HG03045 (cell line): ENCODE data around the gene FHAD1.
"Not testable (repeated sequence)": the region's sequence is repeated elsewhere in the genome, so short reads cannot be mapped to it uniquely, and the experiment has no call there.

Source experiments
- ATAC-seq: cut with Tn5 transposase; IDR thresholded peaks from one replicate; pipeline ENCODE4 v1.9.1; 2021; ENCODE audit warnings: mild to moderate bottlenecking, moderate library complexity; ENCODE audit not compliant: unreplicated experiment

Gene FHAD1

DNA sequence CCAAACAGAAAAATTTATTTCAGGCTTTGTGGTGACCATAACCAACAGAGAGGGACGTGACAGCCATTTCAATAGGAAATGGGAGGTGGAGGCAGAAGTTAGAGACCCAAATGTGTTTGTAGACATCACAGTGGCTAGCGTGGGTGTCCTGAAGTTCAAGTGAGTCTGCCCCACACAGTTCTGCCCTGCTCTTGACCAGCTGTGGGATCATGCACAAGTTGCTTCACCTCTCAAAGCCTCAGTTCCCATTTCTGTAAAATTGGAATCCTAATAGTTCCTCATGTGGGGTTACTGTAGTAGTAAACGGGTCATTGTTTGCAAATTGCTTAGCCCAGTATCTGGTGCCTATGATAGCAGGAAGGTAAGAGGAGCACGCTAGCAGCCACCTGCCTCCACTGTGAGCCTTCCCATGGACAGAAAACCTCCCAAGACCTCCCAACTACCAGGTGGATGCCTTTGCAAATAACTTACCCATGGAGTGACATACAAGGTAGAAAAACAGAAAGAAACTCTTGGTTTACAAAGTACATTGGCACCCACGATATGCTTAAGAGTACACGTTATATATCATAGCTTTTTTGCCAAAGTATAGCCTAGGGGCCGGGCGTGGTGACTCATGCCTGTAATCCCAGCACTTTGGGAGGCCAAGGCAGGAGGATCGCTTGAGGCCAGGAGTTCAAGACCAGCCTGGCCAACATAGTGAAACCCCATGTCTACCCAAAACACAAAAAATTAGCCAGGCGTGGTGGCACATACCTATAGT lies 29.1 kb downstream of the FHAD1 start:
- no peak for ATAC-seq

DNA sequence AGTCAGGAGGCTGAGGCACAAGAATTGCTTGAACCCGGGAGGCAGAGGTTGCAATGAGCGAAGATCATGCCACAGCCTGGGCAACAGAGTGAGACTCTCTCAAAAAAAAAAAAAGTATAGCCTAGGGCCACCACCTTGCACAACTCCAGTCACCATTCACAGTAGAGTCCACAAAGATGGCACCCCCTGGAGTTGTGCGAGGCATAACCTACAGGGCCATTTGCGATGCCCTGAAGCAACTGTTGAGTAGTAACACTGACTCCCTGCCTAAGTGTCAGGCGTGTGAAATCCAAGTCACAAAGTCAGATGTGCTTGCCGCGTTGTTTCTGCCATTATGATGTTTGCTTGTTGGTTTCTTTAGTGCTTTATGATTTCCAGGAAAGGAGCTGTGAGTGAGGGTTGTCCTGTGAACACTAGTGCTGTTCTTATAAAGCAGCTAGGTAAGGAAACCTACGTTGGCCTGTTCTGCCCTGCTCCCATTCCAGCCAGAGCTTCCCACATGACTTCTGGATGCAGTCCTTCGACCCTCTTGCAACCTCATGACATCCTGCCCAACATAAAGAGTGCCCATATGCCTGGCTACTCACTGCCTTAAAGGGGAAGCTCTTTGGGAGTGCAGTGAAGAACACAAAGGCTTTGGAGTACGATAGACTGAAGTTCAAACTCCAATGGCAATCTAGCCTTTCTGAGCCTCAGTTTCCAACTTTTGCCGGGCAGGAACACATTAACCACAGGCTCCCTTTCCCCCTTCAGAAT lies 29.8 kb downstream of the FHAD1 start:
- no peak for ATAC-seq

DNA sequence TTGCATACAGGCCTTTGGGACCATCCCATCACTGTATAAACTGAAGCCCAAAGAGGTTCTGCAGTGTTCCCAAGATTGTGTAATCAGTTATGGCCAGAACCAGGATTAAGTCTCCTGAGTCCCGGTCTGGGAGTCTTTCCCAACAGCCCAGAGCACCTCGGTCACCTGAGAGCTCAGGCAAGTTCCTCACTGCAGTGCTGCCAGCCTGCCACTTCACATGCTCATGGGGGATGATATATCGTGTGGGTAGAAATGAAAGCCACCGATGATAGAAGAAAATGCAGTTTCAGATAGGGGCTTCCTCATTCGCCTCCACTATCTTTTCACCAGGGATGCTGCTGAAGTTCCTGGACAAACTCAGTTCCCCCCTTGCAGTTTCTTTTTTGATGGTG lies 30.4 kb downstream of the FHAD1 start:
- ATAC-seq: no peak

DNA sequence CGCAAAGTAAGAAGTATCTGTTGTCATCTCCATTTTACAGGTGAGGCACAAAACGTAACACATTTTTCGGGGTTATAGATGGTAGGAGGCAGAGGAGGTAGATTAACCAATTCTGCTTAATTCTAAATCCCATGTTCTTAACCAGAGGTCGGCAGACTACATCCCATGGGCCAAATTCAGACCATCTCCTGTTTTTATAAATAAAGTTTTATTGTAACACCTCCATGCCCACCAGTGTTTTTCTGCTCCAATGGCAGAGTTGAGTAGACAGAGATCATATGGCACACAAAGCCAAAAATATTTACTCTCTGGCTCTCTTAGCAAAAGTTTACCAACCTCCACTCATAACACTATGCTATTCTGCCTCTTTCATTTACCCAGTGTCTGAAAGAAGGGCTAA lies 30.9 kb downstream of the FHAD1 start:
- no peak for ATAC-seq

DNA sequence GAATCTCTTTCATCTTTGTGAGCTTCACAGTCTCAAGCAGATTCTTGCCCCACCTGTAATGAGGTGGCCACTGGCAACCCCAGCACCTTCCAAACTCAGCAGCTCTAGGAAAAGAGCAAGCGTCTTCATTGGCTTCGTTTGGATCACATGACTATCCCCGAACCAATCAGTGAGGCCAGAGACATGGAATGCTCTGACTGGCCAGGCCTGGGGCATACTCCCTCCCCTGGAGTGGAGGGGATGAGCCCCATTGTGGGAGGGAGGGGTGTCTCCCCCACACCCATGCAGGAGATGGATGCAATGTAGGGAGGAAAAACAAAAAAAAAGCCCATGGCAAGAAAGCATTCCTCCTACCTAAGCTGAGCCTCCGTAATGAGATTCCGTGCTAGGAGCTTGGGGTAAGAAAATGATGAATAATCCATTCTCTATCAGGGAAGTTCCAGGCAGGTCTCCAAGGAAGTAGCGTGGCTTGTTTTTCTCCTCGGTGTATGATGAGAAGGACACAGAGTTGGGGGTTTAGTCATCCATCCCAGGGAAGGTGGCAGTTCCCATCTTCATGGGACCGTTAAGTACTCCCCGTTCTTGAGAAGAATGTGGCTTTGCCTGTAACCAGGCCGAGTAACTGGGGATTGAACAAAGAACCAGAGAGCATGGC lies 32.7 kb downstream of the FHAD1 start:
- no peak for ATAC-seq

DNA sequence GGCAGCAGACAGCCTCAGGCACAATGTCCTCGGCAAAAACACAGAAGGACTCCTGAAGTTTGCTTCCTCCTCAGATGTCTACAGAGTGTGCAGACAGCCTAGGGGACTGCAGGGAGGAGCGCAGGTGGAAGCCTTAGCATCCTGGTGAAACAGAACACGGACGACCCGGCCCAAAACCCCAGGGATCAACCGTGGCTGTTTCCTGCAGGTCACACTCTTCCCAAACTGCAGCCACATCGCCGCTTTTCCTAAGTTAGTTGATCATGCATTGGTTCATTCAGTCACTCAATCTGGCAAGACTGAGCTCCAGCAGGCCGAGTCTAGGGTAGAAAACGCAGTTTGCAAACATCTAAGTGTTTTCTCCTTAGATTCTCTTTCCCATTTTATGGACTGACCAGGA lies 33.4 kb downstream of the FHAD1 start:
- ATAC-seq: no peak

DNA sequence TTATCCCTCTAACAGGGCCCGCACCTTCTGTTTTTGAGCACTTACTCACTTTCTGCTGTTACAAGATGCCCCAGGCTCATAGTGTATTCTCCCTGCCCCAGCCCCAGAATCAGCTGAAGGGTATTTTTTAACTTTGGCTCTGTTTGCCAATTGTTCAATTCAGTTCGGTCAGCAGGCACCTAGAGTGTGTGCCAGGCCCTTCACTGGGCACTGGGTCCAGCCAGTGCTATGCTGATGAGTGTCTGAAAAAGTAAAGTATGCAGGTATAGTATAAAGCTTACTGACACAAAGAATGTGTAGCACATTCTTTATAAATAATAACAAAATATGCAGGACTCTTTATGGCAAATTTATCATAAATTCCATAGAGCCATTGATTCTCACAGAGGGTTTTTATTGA lies 35.0 kb downstream of the FHAD1 start:
- no peak for ATAC-seq

DNA sequence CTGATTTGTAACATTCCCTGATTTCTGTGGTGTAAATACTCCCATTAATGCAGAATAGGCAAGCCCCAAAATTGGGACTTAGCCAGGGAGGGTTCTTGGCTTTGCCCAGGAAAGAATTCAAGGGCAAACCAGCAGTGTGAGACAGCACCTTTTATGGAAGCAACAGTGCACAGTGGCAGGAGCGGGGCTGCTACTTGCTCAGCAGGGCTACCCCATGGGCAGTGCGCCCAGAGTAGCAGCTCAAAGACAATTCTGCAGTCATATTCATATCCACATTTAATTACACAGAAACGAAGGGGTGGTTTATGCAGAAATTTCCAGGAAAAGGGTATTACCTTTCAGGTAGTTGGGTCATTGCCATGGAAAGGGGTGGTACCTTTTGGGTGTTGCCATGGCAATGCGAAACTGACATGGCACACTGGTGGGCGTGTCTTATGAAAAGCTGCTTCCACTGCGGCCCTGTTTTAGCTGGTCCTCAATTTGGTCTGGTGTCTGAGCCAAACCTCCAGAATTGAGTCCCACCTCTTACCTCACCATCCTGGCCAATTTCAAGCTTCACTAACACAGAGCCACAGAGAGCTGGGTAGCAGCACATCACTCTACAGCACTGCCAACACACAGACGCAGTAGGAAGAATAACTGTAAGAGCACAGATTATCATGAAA lies 35.9 kb downstream of the FHAD1 start:
- no peak for ATAC-seq

DNA sequence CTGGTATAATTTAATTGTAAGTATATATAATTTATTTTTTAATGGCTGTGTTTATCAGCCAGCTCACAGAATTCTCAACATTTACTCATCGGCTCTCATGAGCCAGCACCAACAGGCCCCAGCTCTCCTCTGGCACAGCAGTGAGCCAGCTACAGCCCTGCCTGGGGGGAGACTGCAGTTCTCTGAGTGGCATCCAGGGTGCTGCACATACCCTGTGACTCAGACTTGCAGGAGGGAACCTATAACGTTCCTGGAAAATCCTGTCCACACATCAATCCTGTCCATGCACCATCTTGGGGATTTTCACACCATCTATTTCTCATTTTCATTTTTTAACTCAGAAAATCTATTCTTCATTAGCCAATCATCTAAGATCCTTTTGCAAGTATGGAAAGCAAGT lies 36.5 kb downstream of the FHAD1 start:
- ATAC-seq: no peak

DNA sequence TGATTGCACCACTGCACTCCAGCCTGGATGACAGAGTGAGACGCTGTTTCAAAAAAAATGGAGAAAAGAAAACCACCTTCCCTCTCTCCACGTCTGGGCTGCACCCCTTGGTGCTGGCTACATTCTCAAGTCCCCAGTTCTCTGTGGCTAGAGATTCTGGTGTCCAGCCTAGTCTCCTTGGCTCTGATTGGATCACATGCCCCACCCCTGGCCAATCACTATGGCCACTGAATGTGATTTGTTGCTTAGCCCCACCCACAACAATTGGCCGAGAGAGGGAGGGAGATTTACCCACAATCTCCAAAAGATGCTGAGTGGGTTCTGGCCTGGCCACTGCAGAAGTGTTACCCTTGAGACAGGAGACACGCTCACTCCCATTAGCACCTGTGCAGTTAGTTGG lies 39.4 kb downstream of the FHAD1 start:
- no peak for ATAC-seq

DNA sequence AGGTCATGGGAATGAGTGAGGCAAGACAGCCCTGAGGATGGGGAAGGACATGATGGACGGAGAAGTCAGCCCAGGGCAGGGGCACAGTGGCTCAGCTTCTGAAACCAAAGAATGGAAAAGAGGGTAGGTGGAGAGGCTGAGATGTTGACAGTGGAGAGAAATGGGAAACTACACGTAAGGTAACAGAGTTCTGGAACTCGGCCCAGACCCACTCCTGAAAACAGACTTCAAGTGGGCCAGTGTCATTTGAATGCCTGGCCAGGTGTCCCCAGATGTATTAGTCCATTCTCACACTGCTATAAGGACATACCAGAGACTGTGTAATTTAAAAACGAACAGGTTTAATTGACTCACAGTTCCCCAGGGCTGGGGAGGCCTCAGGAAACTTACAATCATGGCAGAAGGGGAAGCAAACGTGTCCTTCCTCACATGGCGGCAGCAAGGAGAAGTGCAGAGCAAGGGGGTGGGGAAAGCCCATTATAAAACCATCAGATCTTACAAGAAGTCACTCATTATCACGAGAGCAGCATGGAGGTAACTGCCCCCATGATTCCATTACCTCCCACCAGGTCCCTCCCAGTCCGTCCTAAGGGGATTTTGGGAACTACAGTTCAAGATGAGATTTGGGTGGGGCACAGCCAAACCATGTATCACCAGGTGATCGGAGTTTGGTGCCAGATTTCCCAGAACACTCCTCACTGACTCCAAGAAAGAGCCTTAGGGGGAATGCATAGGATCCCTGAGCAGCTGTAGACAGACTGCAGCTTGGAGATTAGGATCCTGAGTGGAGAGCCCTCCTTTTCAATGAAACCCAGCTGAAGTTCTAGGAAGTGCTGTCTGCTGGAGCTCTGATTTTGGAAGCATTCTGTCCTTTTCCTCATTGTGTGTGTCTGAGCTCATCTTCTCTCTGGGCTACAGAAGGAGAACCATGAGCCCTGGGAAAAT lies 40.3 kb downstream of the FHAD1 start:
- ATAC-seq: no peak

DNA sequence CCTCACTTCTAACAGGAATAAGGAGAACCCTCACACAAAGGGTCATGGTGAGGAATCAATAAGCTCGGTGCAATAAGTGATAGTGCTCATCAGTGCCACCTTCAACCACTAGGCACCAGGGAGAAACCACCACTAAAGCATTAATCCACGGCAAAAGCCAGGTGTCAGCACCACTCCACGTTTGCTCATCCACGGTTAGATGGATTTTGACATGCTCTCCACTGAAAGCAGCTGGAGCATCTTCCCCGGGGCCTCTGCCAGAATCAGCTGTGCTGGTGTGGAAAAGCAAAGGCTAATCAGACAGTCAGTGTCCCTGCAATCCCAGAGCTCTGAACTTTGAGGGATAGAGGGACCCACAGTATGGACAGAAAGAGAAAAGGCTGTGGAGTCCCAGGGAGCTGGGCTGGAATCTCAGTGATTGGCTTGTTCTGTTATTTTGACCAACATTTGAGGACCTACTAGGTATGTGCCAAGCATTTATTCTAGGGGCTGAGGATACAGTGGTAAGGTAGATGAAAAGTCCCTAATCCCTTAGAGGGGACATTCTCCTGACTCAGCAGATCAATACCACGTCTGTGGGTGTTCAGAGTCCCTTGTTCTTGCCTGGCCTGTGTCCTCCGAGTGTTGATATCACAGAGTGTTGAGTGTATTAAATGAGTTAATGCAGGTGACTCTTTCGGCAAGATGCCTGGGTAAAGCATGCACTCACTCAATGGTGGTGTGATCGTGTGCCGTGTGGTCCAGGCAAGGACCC lies 41.3 kb downstream of the FHAD1 start:
- no peak for ATAC-seq

DNA sequence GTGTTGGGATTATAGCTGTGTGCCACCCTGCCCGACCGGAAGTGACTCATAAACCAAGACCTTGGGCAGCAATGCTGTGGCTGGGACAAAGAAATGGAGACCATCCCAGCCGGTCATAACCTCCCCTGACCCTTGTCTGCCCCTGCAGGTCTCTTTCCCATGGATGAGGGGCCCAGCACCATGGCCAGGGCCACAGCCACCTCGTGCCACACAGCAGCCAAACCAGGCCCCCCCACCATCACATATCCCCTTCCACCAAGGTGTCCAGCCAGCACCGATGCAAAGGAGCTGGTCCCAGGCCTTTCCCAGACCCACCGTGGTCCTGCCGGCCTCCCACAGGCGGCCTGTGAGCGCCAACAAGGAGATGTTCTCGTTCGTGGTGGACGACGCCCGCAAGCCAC lies 42.2 kb downstream of the FHAD1 start:
- no peak for ATAC-seq

DNA sequence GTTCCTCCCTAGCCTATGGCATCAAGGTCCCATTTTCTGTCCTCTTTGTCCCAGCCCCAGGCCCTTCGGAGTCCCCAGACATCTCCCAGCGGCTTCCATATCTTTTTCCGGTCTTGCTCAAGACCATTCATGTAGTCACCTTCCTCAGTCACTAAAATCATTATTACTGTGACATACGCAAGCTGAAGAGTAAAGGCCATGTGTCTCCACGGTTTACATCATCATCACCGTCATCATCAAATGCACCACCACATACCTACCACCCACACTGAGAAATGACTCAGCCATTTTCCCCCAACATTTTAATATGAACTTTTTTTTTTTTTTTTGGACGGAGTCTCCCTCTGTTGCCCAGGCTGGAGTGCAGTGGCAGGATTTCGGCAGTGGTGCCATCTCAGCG lies 43.4 kb downstream of the FHAD1 start:
- no peak for ATAC-seq

DNA sequence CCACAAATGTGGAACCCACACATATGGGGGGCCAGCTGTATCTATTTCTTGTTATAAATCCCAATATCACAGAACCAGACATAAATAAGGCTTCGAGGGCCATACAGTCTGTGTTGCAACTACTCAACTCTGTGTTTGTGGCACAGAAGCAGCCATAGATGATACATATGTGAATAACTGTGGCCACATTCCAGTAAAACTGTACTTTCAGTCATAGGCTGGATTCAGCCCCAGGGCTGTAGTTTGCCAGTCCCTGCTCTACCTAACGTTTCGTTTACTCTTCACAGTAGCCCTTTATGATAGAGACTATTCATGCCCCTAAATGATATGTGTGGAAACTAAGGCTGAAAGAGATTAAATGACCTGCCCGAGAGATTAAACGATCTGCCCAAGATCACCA lies 48.7 kb downstream of the FHAD1 start:
- no peak for ATAC-seq

DNA sequence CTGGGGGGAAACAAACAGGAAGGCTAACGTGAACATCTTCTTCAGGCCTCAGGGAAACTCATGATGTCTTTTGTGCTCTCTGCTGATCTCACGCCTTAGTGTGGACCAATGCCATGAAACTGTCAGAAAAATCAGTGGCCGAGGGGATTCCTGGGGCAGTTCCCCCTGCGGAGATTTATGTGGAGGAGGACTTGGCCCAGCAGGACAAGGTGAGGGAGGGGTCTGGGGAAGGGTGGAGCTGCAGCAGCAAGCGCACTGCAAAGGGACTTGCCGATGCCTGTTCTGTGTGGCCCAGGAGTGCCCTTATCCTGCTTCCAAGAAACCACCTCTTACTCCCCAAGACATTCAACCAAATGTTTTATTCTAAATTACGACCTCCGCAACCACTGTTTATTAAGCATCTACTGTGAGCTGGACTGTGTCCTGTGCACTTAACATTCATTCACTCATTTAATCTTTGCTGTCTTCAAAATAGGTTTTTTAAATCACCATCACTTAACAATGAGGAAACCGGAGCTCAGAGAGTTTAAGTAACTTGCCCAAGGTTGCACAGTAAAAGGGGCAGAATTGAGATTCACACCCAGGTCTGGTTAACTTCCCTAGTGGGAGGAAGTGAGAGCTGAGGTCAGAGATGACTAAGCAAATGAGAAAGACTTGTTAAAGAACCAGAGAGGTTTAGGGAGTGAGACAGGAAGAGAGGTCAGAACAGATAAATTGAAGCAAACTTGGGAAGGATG lies 49.7 kb downstream of the FHAD1 start:
- ATAC-seq: no peak

DNA sequence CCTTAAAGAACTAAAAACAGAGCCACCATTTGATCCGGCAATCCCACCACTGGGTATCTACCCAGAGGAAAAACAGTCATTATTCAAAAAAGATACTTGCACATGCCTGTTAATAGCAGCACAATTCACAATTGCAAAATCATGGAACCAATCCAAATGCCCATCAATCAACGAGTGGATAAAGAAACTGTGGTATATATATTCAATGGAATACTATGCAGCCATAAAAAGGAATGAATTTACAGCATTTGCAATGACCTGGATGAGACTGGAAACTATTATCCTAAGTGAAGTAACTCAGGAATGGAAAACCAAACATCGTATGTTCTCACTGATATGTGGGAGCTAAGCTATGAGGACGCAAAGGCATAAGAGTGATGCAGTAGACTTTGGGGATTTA lies 51.0 kb downstream of the FHAD1 start:
- not testable (repeated sequence) for ATAC-seq

DNA sequence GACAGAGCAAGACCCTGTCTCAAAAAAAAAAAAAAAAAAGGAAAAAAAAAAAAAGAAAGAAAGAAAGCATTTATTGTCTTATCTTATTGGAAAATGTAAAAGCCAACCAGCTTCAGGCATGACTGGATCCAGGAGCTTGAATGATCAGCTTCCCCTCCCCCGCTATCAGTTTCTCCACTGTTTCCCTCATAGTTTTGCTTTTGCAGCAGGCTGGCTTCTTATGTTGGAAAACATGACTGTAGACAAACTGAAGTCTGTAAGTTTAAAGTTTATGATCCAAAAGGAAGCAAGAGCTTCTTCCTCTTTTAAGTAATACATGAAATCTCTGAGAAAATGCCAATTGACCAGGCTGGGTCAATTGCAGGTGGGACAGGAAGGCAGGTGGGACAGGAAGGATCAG lies 52.2 kb downstream of the FHAD1 start:
- ATAC-seq: no peak

DNA sequence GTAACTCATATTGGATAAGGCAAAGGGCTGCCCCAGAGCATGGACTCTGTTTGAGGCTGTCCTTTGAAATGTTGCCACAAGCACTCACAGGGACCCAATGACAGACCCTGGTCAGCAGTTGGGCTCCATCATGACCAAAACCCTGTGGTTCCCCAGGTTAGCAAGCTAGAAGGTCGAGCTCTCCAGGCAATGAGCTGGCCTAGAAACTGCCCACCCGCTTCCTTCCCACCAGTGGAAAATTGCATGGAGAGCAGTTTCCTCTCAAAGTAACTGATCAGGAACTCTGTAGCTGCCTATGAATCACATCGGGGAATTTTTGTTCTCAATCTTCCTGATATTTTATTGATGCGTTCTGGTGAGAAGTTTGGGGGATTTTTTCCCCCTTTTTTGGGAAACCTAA lies 52.8 kb downstream of the FHAD1 start:
- ATAC-seq: no peak
